ENCODE results near the gene TOM1L2. TPM values are rescaled to one million over a fixed set of nuclear protein-coding genes. Genes with fewer than 3 reads are reported as not detected.

Gene TOM1L2
- total RNA-seq, 4 donors from 2014 or later, result 17.5 to 44.6 (median 27.1) TPM

DNA sequence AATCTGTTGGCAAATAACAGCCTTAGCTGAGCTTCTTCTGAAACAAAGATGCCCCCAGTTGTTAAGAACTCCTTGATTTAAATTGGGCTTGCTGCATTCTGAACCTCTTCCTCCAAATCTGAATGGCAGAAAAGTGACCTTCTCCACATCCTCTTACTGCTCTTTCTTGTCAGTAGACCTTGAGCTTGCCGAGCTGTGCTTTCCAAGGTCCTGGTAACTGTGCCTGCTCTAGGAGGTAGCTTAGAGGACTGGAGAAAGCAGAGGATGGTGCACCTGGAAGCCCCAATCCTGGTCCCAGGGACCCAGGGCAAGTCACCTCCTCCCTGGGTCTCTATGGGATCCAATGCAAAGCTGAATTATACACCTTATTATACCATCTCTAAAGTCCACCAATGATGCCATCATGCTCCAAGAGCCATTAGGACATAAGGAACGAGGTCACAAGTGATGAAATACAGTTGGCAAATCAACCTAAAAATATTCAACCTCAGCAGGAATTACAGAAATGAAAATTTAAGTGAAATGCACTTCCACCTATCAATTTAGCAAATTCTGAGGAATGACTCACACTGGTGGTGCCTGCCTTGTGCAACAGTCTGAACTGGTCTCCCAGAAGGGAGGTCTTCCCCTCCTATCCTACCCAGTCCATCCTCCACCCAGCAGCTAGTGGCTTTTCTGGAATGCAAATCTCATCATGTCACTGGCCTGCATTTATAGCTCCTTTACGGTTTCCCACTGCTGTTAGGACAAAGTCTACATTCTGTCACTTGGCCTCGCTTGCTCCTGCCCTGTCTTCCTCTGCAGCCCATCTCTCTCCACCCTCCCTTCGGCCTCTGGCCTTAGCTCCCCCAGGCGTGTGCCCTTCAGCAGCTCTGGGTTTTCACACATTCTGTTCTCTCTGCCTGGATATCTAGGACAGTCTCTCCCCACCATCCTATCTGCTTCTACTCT is 36.6 kb downstream of the TOM1L2 start:
- TF ChIP-seq, protein P1, sequence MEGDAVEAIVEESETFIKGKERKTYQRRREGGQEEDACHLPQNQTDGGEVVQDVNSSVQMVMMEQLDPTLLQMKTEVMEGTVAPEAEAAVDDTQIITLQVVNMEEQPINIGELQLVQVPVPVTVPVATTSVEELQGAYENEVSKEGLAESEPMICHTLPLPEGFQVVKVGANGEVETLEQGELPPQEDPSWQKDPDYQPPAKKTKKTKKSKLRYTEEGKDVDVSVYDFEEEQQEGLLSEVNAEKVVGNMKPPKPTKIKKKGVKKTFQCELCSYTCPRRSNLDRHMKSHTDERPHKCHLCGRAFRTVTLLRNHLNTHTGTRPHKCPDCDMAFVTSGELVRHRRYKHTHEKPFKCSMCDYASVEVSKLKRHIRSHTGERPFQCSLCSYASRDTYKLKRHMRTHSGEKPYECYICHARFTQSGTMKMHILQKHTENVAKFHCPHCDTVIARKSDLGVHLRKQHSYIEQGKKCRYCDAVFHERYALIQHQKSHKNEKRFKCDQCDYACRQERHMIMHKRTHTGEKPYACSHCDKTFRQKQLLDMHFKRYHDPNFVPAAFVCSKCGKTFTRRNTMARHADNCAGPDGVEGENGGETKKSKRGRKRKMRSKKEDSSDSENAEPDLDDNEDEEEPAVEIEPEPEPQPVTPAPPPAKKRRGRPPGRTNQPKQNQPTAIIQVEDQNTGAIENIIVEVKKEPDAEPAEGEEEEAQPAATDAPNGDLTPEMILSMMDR (IDR thresholded peaks at IDR 0.05; ENCODE audit: low read depth), result no peak

DNA sequence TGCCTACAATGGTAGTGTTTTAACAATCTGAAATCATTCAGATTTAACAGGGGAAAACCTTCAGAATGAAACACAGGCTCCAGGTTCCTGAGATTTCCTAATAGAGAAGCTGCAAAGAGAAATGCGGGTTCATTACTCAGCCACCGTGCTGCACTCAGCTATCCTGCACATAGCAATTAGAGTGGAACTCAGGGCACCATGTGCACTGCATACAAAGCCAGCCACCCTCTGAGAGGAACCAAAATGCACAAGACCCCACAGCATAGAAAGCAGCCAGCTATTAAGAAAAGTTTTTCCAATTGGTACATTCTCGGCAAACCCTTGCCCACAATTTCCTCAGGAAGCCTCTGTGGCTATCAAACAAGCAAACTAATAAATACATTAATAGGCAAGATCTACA is 37.4 kb downstream of the TOM1L2 start:
- TF ChIP-seq, protein P1 (IDR thresholded peaks at IDR 0.05; ENCODE audit: low read depth), result no peak

DNA sequence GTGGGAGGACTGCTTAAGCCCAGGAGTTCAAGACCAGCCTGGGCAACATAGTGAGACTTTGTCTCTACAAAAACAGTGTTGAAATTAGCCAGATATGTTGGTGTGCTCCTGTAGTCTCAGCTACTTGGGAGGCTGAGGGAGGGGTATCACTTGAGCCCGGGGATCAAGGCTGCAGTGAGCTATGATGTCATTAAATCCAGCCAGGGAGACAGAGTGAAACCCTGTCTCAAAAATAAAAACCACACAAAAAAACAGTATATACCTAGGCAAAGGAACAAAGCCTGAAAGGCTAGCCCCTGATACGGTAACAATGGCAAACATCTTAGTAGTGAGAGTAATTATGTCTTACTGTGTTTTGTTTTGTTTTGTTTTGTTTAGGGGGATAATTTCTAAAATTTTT is 38.0 kb downstream of the TOM1L2 start:
- TF ChIP-seq, protein P1 (IDR thresholded peaks at IDR 0.05; ENCODE audit: low read depth), result no peak

DNA sequence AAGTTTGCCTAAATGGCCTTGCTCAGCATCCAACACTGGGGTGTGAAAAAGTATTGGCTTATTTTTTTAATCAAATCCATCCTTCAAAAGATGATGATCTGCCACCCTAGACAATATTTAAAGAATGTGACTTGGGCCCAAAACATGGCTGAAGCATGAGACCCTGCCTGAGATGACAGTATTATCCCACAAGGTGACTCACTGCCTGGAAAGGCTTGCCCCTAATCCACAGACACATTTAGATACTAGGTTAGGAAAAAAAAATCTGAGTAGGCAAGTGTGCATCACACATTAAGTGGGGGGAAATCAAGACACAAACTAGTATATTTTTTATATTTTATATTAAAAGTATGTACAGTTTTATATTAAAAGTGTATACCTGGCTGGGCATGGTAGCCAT is 38.4 kb downstream of the TOM1L2 start:
- TF ChIP-seq, protein P1 (IDR thresholded peaks at IDR 0.05; ENCODE audit: low read depth), result no peak

DNA sequence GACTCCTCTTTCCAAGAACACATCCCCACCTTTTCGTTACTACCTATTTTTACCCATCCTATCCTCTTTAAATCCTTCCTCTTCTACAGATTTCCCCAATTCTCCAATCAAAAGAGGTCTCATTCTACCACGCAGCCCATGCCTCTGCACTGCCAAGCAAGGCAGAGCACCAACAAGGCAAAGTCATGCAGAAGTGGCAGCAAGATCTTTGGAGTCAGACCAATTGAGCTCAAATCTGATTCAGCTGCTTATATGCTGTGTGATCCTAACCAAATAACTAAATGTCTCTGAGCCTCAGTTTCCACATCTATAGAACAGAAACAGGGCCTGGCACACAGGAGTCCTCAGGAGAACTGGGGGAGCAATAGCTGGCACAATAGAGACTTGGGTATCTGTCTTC is 41.0 kb downstream of the TOM1L2 start:
- TF ChIP-seq, protein P1 (IDR thresholded peaks at IDR 0.05; ENCODE audit: low read depth), result no peak

DNA sequence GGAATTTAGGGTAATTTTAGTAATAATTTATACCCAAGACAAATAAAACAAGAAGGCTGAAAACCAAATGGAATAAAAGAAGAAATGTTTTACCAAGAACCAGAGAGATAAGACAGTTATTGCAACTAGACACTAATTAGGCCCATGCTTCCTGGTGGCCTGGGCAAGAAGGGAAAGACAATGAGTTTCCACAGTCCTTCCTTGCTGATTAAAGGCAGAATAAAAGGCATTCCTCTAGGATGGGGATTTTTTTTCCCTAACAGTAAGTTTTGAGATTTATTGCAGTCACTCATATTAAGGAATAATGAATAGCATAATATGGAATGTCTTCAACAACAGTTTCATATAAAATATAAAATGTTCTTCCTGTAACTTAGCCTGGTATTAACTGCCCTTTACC is 41.5 kb downstream of the TOM1L2 start:
- TF ChIP-seq, protein P1 (IDR thresholded peaks at IDR 0.05; ENCODE audit: low read depth), result no peak

DNA sequence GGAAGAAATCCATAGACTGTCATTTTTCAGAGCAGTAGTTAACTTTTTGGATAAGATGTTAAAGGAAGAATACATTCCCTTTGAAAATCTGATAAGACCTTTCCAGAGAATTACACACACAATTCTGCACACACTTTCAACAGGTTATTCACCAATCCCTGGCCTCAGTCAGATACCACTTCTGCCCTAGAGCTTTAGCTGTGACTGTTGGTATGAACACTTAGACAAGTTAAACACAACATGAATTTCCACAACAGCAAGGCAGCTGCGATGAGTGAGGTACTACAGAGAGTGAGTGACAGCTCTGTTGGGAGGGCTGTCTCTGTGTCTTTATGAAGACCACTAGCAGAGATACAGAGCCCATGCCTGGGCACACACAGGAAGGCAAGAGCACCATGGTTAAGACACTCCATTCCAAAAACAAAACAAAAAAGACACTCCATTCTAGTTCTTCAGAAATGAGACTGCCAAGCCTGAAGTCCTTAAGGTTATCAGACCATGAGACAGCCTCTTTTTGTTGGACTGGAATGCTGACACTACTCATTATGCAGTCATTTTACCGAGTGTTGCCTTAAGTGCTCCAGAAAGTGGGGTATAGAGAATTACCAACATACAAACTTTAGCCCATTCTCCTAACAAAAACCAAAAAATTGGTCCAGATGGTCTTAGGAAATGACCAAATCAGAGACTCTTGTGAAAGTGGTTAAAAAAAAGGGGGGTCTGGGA is 42.4 kb downstream of the TOM1L2 start:
- TF ChIP-seq, protein P1 (IDR thresholded peaks at IDR 0.05; ENCODE audit: low read depth), result no peak

Data from subcutaneous adipose tissue (tissue), 4 donors.